Inflammatory macrophage (primary cell): ENCODE measurements around the gene ITGA1.

Experiments
- DNase-seq, 2 donors: peaks; one replicate each; pipeline ENCODE4 v3.0.0-alpha.2; 2020 to 2022

ITGA1 gene

DNA sequence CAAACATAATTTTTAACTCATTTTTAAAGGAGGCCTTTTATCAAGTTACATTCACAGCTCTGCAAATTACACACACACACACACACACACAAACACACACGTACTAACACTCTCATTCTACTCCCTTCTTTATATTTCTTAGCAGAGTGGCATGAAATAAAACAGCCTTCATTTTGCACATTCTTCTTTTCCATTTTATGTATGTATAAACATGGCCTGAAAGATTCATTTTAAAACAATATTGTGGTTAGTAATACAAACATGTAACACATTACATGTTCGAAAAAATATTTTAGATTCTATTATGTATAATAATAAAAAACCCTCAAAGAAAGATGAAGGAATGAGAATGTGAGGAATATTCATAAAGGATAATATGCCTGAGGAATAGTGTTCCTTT is 115.4 kb downstream of the ITGA1 start:
- DNase-seq, result no peak

DNA sequence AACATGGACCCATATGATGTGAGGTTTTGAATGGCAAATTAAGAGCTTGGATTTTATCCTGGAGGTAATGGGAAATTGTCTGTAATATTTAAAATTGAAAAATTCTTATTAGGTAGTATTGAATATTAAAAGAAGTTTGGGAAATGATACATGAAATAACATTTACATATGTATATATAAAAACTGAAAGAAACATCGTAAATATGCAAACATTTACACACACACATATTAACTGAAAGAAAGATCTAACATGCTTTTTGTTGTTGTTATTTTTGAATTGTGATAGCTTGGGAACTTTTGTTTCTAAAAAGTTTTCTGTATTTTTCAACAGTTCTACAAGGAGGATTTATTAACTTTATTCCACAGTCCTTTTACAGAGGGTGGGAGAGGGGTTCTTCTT is 118.6 kb downstream of the ITGA1 start:
- no peak for DNase-seq

- no peak for DNase-seq
Measured at GRCh38 chr5:52906845-52907244, 119.1 kb downstream of the ITGA1 start.

DNA sequence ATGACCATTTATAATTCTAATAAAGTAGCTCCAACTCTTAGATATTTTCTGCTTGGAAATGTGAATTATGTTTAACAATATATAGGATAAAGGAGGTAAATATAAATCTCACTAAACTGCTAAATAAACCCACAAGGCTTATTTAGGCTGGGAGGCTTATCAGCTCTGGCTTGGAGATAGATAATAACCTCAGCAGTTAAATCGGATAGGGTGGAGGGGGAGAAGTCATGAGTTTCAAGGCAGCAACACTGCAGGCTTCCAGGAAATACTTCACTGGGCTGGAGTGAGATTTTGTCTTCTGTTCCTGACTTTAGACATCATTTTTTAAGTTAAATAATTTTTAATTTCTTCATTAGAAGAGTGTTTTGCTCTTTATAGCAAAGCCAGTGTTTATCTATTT is 121.5 kb downstream of the ITGA1 start:
- DNase-seq, result no peak

GRCh38 chr5:52910071-52910470 is 122.4 kb downstream of the ITGA1 start:
- DNase-seq, result no peak

- peak; percentile 72 to 78 for DNase-seq
Measured at GRCh38 chr5:52915176-52915875, 127.6 kb downstream of the ITGA1 start.

- DNase-seq, result no peak
Measured at GRCh38 chr5:52920929-52921328, 133.2 kb downstream of the ITGA1 start.

DNA sequence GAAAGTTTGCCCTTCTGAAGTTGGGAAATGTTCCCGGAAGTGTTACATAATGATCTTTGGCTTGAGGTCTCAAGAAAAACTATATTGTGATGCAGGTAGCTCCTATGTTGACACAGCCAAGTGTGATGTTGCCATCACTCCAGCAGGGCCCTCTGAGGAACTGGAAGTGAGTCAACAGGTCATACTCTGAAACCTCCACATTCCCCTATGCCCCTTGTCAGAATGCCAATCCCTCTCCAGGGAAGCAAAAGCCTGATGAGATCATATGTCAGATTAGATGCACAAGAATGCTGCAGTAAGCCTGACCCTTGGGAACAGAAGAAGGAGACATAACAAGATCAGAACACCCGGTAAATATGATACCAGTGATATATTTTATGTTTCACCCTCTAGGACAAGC is 134.7 kb downstream of the ITGA1 start:
- DNase-seq, result peak; percentile 10 to 32

- DNase-seq, result no peak
Measured at GRCh38 chr5:52924456-52924855, 136.7 kb downstream of the ITGA1 start.

DNA sequence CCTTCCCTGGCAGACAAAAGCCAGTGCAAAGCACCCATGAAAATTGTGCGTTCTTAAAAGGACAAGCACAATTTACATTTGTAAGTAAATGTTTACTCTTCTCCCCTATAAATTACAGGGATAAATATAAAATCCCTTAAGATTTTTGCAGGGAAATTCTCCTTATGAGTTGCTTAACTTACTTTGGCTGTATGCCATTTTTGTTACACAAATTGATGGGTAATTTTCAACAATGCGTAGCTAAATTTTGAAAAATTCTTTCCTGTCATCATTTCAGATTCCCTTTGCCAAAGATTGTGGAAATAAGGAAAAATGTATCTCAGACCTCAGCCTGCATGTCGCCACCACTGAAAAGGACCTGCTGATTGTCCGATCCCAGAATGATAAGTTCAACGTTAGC is 137.3 kb downstream of the ITGA1 start:
- DNase-seq, result no peak

DNA sequence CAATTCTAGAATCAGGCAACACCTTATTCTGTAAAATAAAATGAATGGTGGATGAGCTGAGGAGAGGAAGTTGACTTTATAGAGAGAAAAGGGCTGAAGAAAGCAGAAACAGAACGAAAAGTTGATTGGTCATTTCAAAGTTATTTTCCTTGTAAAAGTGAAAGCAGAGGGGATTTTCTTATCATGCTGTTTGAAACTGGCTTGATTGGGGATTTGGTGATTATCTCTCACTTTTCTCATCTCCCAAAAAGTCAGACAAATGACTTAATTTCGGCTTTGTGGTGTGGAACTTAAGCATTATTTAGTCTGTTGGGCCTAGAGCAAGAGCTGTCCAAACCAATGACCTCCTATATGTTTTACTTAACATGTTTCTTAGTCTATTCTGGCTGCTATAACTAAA is 141.0 kb downstream of the ITGA1 start:
- DNase-seq, result no peak

GRCh38 chr5:52938226-52938625 is 150.5 kb downstream of the ITGA1 start:
- DNase-seq, result no peak

DNA sequence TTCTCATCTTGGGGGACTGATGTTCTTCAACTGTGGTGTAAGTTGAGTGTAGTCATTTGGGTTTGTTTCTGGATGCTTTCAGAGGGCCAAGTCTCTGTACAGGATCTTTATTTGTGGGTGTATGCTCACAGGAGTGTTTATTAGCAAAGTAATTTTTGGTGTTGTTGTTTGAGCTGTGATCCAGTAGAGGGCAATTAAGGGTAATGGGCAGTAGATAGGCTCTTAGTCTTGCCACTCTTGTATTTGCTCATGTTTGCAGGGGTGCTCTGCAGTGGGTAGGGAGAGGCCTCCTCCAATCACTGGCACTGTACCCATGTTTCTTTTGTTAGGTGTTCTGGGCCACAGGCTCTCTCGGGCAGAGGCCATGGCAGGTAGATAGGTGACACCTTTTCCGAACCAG is 155.6 kb downstream of the ITGA1 start:
- DNase-seq, result no peak

GRCh38 chr5:52943808-52944207 is 156.1 kb downstream of the ITGA1 start:
- no peak for DNase-seq

DNA sequence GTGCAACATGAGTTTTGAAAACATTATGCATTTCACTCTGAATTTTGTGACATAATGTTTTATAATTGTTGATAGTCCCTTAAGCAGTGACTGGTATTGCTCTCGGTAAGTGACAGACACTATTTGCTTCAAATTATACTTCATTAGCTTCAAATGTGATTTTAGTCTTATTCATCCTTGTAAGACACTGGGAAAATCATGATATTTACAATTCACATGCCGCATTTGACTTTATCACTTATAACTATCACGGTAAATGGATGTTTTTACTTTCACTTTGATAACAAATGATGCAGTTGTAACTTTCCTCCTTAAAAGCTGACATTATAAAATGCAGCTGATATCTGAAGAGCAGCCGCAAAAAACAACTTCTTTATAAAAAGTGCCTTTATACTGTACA is 157.3 kb downstream of the ITGA1 start:
- DNase-seq, result no peak

GRCh38 chr5:52947208-52947607 is 159.5 kb downstream of the ITGA1 start:
- DNase-seq, result no peak

- DNase-seq, result no peak
Measured at GRCh38 chr5:52947851-52948250, 160.1 kb downstream of the ITGA1 start.

- peak; percentile 83 to 84 for DNase-seq
Measured at GRCh38 chr5:52948418-52949076, 160.8 kb downstream of the ITGA1 start.

DNA sequence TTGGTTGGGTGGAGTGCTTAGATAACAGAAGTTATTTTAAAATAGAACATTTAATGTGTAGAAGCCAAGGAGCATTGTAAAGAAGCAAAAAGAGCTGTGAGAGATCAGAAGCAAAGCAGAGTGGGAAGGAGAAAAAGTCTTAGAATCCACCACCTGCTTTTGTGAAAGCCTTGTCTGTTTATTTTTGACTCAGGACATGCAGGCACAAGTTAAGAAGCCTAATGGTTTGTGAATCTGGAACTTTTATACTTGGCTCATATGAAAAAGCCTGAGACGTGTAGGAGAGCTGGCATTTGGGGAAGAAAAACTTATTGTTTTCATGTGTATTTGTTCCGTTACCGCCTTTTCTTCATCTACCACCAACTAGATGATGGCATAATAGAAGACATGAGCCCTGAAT is 163.0 kb downstream of the ITGA1 start:
- no peak for DNase-seq

GRCh38 chr5:52952483-52952882 is 164.8 kb downstream of the ITGA1 start:
- DNase-seq, result no peak

GRCh38 chr5:52956014-52956413 is 168.3 kb downstream of the ITGA1 start:
- no peak for DNase-seq

GRCh38 chr5:52956915-52957747 is 169.4 kb downstream of the ITGA1 start:
- DNase-seq, result no peak

GRCh38 chr5:52961274-52961681 is 173.6 kb downstream of the ITGA1 start:
- no peak for DNase-seq

- no peak for DNase-seq
Measured at GRCh38 chr5:52963636-52964035, 175.9 kb downstream of the ITGA1 start.
